Heart right ventricle (tissue), 16 donors: ENCODE data around the gene KRT84. TPM values are rescaled to one million over a fixed set of nuclear protein-coding genes. Genes with fewer than 3 reads are reported as not detected.

Experiments used
- ATAC-seq, 8 donors: fragments of 200-7000 bp; cut with Tn5 transposase; one replicate each; pipeline ENCODE4 v1.9.1; 2020; ENCODE audit warnings: mild to moderate bottlenecking in 8 of 8, moderate library complexity in 8 of 8, moderate number of reproducible peaks in 1 of 8
- DNase-seq, 2 donors: peaks; one replicate each; pipeline ENCODE4 v3.0.0-alpha.2; 2020
- H3K27ac ChIP-seq, 10 donors: fragments of 200-600 bp; sonication (generic) in 2 of 10; one replicate each; pipeline versions ENCODE4 v1.5.0 to v1.8.0; 2020 to 2022; ENCODE audit warnings: mild to moderate bottlenecking in 3 of 10
- H3K27me3 ChIP-seq, 7 donors: fragments of 200-600 bp; one replicate each; pipeline ENCODE4 v1.8.0; 2021 to 2022; ENCODE audit warnings: mild to moderate bottlenecking in 2 of 7
- H3K36me3 ChIP-seq, 9 donors: fragments of 200-600 bp; sonication (generic) in 1 of 9; one replicate each; pipeline versions ENCODE4 v1.5.0 to v1.8.0; 2020 to 2022; ENCODE audit warnings: mild to moderate bottlenecking in 2 of 9
- H3K4me1 ChIP-seq, 9 donors: fragments of 200-600 bp; sonication (generic) in 1 of 9; one replicate each; pipeline versions ENCODE4 v1.5.0 to v1.8.0; 2020 to 2022; ENCODE audit warnings: mild to moderate bottlenecking in 4 of 9
- H3K4me3 ChIP-seq, 10 donors: fragments of 200-600 bp; sonication (generic) in 2 of 10; one replicate each; pipeline versions ENCODE4 v1.5.0 to v1.8.0; 2020 to 2022; ENCODE audit warnings: mild to moderate bottlenecking in 7 of 10, moderate library complexity in 2 of 10
- H3K9me3 ChIP-seq, 11 donors: fragments of 200-600 bp in 10 of 11; sonication (generic) in 2 of 11; one replicate each; pipeline versions ENCODE4 v1.5.0 to v1.8.0; 2013 to 2022; ENCODE audit warnings: mild to moderate bottlenecking in 2 of 11, control low read depth in 1 of 11, moderate library complexity in 1 of 11
- WGBS, 2 donors: extraction: QIAGEN DNeasy Blood & Tissue Kit; methylation state at CpG; one replicate each; pipeline ENCODE4 v1.1.7; 2013; ENCODE audit warnings: inconsistent platforms in 1 of 2; 5-methylcytosine and 5-hydroxymethylcytosine counted together
- intact Hi-C, 10 donors: fragments of 100-400 bp; cut with DNase I; formaldehyde crosslinking; loops; one replicate each; pipeline versions ENCODE4 v1.11.1 to v1.14.2; 2022
- polyA plus RNA-seq, 2 donors: library from polyadenylated mRNA; stranded (reverse); fragments of 200-250 nt; gene quantifications; one replicate each; pipeline ENCODE4 v1.2.3, GENCODE V29; 2013
- total RNA-seq, 10 donors: library from RNA; stranded (reverse); fragmentation: NEBNext Ultra II Directional in 3 of 10; extraction: Animal tissue kit (Norgen Biotek cat#: 25700) in 3 of 10; gene quantifications; one replicate each; pipeline versions ENCODE4 v1.2.1 to v1.2.4, GENCODE V29; 2021 to 2023
- TF ChIP-seq, protein P1 (sequence below), 9 donors: fragments of 200-600 bp; sonication (generic) in 2 of 9; IDR thresholded peaks; one replicate each; pipeline versions ENCODE4 v1.5.0 to v1.8.0; 2021 to 2022; ENCODE audit warnings: antibody characterized with exemption in 9 of 9, mild to moderate bottlenecking in 5 of 9, moderate library complexity in 1 of 9
- donor health status: Arrhythmogenic right ventricular cardiomyopathy.
- donor health status: ischemic (EF 13 %, LVEDD 7.1; RV severe dilation, severe dysfunction).
- donor health status: healthy with polysubstance abuse.
- donor health status: DM: no; HTN: yes; CAD: no.
- donor health status: DM: no; HTN: no; CAD: no.
- donor health status: ischemic (EF 25% LVEDD 6.9; RV normal size, moderate dysfunction).
- donor health status: ischemic (EF 25% LVEDD 5.7; RV mildly dilated, moderate dysfunction).
- donor health status: healthy.
- donor health status: DM: yes; HTN: yes; CAD: no.
- donor health status: Ischemic cardiomyopathy.
- donor health status: ischemic (EF 35%, LVEDD 5.7; RV mildly dilated, moderate dysfunction).
- donor health status: nonischemic (EF 11% LVEDD 7.7; RV severe dilation, severe dysfunction).
- donor health status: DM: yes; HTN: yes; CAD: no.
- donor health status: PGD.
- donor health status: ischemic (EF 29% LVEDD 5.4; RV normal size, mild dysfunction).
- donor health status: nonischemic (EF 23%, LVEDD 6.1; RV moderate dilation, normal function).

The KRT84 gene
- total and polyA plus RNA-seq, 12 donors: not detected

DNA sequence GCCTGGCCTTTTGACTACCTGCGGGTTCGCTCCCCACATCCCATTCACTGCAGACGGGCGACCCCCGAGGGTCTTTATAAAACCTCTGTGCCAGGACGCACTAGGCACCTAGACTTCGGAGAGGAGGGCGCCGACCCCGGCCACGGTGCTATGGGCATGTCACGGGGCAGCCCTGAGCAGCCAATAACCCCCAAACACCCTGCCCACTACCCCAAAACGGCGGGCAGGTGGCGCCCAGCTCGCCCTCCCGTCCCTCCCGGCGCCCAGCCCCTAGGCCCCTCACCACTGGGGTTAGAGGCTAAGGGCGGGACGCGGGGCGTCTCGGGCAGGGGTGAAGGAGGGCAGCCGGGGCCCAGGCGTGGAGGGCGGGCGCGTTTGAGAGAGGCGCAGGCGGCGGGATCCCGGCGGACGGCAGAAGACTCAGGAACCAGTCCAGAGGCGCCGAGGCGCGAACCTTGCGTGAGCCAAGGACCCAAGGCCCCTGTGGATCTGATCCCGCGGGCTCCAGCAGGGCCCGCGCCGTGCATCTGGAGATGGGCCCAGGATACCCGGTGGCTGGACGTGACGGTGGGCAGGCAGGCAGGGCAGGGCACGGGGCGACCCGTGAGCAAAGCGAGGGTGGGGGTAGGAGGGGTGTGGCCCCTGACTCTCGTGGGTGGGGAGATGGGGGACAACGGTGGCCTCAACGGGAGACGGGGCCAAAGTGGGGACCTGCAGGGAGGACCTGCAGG is 29.3 kb downstream of the KRT84 start:
- TF ChIP-seq, protein P1, sequence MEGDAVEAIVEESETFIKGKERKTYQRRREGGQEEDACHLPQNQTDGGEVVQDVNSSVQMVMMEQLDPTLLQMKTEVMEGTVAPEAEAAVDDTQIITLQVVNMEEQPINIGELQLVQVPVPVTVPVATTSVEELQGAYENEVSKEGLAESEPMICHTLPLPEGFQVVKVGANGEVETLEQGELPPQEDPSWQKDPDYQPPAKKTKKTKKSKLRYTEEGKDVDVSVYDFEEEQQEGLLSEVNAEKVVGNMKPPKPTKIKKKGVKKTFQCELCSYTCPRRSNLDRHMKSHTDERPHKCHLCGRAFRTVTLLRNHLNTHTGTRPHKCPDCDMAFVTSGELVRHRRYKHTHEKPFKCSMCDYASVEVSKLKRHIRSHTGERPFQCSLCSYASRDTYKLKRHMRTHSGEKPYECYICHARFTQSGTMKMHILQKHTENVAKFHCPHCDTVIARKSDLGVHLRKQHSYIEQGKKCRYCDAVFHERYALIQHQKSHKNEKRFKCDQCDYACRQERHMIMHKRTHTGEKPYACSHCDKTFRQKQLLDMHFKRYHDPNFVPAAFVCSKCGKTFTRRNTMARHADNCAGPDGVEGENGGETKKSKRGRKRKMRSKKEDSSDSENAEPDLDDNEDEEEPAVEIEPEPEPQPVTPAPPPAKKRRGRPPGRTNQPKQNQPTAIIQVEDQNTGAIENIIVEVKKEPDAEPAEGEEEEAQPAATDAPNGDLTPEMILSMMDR (IDR thresholded peaks at IDR 0.05): no peak
- ATAC-seq: no peak
- intact Hi-C loops: no loop called here

DNA sequence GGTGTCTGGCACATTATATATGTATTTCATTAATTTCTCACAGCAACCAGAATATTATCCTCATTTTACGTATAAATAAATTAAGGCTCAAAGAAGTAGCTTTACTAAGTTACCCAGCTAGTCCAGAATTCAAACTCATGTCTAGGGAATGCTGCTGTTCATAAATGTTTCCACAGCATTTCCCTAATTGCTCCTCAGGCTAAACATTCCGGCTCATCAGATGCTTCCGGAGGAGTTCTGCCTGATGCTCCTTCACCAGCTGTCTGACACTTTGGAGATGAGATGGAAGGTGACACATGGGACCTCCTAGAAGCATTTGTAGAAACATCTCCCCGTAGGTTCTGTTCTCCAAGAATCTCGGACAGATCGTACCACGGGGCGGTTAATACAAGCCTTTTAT is 30.3 kb downstream of the KRT84 start:
- no peaks in the 10 kb centered on the region for H3K36me3 ChIP-seq
- TF ChIP-seq, protein P1 (IDR thresholded peaks at IDR 0.05): no peak
- no peak for ATAC-seq
- H3K4me3 ChIP-seq: no peak overlapping the region
- WGBS, 2 donors: 91 to 93% methylated on average over 8 of the region's 8 CpGs
- intact Hi-C loops: no loop called here
- H3K27ac ChIP-seq: no peak overlapping the region
- peaks cover 0 to 6% (median 0%) of the 10 kb centered on the region in 9 donors for H3K4me1 ChIP-seq
- DNase-seq: no peak
- no peaks in the 10 kb centered on the region for H3K9me3 ChIP-seq
- H3K27me3 ChIP-seq: peaks cover 0 to 51% (median 36%) of the 10 kb centered on the region in 7 donors

More for the DNA sequence above, 29.3 kb downstream of the KRT84 start:
- WGBS, 2 donors: 88 to 93% methylated on average over 55 to 56 of the region's 56 CpGs
- H3K4me3 ChIP-seq: no peak overlapping the region
- no peaks in the 10 kb centered on the region for H3K36me3 ChIP-seq
- peaks cover 0 to 6% (median 0%) of the 10 kb centered on the region in 9 donors for H3K4me1 ChIP-seq
- no peaks in the 10 kb centered on the region for H3K9me3 ChIP-seq
- no peak overlapping the region for H3K27ac ChIP-seq
- no peak for DNase-seq
- H3K27me3 ChIP-seq: peaks cover 0 to 51% (median 34%) of the 10 kb centered on the region in 7 donors

DNA sequence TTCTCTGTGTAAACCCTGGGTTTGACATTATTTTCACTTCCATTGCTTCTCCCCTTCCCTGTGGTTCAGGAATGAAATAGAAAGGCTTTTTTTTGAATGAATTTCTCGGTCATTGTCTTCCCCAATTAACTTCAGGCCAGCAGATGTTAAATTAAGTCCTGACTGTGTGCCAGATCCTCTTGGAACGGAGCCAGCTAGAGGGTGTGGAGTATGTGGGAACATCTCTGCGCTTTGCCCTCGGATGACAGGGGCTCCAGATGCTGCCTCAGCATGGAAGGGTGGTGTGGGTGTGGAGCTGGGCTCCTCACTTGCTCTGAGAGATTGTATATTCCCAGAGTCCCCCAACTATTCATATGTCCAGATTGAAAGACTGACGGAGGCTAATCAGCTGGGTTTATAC is 31.3 kb downstream of the KRT84 start:
- intact Hi-C loops: loop anchor here in 1 of 10 donors (1.0 kb wide), 1 partner anchor 29 kb away; no protein-coding TSS in a partner anchor
- Histone ChIP-seq H3K4me1 (peaks cover 0 to 6% (median 0%) of the 10 kb centered on the region in 9 donors), H3K4me3 (no peak overlapping the region), H3K36me3 (no peaks in the 10 kb centered on the region), H3K27ac (no peak overlapping the region), H3K9me3 (no peaks in the 10 kb centered on the region), H3K27me3 (peaks cover 0 to 51% (median 35%) of the 10 kb centered on the region in 7 donors)
- ATAC-seq: no peak
- TF ChIP-seq, protein P1 (IDR thresholded peaks at IDR 0.05): no peak
- WGBS, 2 donors: 19 to 20% methylated on average over 5 of the region's 5 CpGs
- no peak for DNase-seq

DNA sequence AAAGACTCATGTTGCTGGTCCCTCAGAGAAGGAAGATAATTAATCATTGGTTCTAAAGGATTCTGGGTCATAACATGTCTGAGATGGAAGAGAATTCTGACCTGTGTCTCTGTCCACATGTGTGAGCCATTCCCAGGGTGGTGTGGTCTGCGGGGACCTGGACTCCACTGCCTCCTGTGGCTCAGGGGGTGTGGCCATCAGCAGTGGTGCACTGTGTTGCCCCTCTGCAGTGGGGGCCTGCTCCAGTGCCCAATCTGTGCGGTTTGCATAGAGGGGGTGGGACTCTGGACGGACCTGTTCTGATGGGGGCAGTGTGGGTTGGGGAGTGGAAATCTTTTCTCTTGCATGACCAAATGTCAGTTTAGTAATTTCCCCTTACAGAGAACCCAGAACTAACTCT is 31.7 kb downstream of the KRT84 start:
- peaks cover 0 to 48% (median 35%) of the 10 kb centered on the region in 7 donors for H3K27me3 ChIP-seq
- H3K36me3 ChIP-seq: no peaks in the 10 kb centered on the region
- no peak for ATAC-seq
- intact Hi-C loops: loop anchor here in 1 of 10 donors (1.0 kb wide), 1 partner anchor 30 kb away; no protein-coding TSS in a partner anchor
- TF ChIP-seq, protein P1 (IDR thresholded peaks at IDR 0.05): no peak
- H3K9me3 ChIP-seq: no peaks in the 10 kb centered on the region
- DNase-seq: no peak
- H3K27ac ChIP-seq: no peak overlapping the region
- H3K4me3 ChIP-seq: no peak overlapping the region
- 68 to 70% methylated on average over 3 of the region's 3 CpGs for WGBS, 2 donors
- peaks cover 0 to 6% (median 0%) of the 10 kb centered on the region in 9 donors for H3K4me1 ChIP-seq
